HUDEP-2 (cell line): ENCODE data around the gene PCDHGB2.
A peak's percentile ranks its signal among the peaks of the same experiment; 100 is the strongest.
"Not testable (repeated sequence)": the region's sequence is repeated elsewhere in the genome, so short reads cannot be mapped to it uniquely, and the experiment has no call there.

ENCODE experiments used
- DNase-seq, 76 experiments: peaks; one replicate each; lab custom pipeline; 2025; ENCODE audit not compliant: unreplicated experiment in 76 of 76; lab: John Stamatoyannopoulos, UW

PCDHGB2 gene

GRCh38 chr5:141383345-141383744 is 23.6 kb downstream of the PCDHGB2 start:
- DNase-seq = no peak

- no peak for DNase-seq
Observed at GRCh38 chr5:141384471-141385267, 24.9 kb downstream of the PCDHGB2 start.

DNA sequence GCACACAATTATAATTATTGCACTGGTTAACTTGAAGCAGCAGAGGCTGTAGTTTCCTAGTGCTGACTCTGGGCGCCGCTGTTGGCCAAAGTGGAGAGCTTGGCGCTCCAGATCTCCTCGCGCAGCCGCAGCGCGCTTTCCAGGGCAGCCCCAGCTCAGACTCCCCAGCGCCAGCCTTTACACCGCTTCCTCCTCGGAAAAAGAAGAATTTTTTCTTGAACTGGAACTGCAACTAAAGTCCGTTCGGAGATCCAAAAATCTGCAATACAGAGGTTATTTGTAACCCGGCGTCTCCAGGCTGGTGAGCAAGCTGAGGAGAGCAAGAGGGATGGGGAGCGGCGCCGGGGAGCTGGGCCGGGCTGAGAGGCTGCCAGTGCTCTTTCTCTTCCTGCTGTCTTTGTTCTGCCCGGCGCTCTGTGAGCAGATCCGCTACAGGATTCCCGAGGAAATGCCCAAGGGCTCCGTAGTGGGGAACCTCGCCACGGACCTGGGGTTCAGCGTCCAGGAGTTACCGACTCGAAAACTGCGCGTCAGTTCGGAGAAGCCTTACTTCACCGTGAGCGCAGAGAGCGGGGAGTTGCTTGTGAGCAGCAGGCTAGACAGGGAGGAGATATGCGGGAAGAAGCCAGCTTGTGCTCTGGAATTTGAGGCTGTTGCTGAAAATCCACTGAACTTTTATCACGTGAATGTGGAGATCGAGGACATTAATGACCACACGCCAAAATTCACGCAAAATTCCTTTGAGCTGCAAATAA is 27.9 kb downstream of the PCDHGB2 start, which contains the start of gene PCDHGB4:
TSS of gene PCDHGB4 (plus strand) at position 142 of the 755 bp plus-strand sequence. CDS start at position 329, 187 bp downstream.
- peak in 2 of 76 experiments; percentile 3 to 15 for DNase-seq

- no peak for DNase-seq
Observed at GRCh38 chr5:141388661-141389060, 28.9 kb downstream of the PCDHGB2 start.

DNA sequence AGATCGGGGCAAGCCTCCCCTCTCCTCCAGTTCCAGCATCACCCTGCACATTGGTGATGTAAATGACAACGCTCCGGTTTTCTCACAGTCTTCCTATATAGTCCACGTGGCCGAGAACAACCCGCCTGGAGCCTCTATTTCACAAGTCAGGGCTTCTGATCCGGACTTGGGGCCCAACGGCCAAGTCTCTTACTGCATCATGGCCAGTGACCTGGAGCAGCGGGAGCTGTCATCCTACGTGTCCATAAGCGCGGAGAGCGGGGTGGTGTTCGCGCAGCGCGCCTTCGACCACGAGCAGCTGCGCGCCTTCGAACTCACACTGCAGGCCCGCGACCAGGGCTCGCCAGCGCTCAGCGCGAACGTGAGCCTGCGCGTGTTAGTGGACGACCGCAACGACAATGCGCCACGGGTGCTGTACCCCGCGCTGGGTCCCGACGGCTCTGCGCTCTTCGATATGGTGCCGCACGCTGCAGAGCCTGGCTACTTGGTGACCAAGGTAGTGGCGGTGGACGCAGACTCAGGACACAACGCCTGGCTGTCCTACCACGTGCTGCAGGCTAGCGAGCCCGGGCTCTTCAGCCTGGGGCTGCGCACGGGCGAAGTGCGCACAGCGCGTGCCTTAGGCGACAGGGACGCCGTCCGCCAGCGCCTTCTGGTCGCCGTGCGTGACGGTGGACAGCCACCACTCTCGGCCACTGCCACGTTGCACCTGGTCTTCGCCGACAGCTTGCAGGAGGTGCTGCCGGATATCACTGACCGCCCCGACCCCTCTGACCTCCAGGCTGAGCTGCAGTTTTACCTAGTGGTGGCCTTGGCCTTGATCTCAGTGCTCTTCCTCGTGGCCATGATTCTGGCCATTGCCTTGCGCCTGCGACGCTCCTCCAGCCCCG is 29.6 kb downstream of the PCDHGB2 start:
- DNase-seq = no peak

- DNase-seq = no peak
Observed at GRCh38 chr5:141392429-141393198, 32.8 kb downstream of the PCDHGB2 start, which contains the start of gene PCDHGA8. TSS of gene PCDHGA8 (plus strand) at chr5:141392633. CDS start at chr5:141392814, 181 bp downstream.

DNA sequence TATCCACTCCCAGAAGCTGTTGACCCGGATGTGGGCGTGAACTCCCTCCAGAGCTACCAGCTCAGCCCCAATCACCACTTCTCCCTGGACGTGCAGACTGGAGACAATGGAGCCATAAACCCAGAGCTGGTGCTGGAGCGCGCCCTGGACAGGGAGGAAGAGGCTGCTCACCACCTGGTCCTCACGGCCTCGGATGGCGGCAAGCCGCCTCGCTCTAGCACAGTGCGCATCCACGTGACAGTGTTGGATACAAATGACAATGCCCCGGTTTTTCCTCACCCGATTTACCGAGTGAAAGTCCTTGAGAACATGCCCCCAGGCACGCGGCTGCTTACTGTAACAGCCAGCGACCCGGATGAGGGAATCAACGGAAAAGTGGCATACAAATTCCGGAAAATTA is 33.5 kb downstream of the PCDHGB2 start:
- no peak for DNase-seq

GRCh38 chr5:141394401-141395187 is 34.8 kb downstream of the PCDHGB2 start:
- DNase-seq = not testable (repeated sequence)

DNA sequence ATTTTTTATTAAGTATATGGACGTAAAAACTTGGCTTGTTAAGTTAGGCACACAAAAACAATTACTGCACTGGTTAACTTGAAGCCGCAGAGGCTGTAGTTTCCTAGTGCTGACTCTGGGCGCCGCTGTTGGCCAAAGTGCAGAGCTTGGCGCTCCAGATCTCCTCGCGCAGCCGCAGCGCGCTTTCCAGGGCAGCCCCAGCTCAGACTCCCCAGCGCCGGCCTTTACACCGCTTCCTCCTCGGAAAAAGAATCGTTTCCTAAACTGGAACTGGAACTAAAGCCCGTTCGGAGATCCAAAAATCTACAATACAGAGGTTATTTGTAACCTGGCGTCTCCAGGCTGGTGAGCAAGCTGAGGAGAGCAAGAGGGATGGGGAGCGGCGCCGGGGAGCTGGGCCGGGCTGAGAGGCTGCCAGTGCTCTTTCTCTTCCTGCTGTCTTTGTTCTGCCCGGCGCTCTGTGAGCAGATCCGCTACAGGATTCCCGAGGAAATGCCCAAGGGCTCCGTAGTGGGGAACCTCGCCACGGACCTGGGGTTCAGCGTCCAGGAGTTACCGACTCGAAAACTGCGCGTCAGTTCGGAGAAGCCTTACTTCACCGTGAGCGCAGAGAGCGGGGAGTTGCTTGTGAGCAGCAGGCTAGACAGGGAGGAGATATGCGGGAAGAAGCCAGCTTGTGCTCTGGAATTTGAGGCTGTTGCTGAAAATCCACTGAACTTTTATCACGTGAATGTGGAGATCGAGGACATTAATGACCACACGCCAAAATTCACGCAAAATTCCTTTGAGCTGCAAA is 38.2 kb downstream of the PCDHGB2 start, which contains the start of gene PCDHGB5:
TSS of gene PCDHGB5 (plus strand) at position 192 of the 796 bp plus-strand sequence. CDS start at position 373, 181 bp downstream.
- peak in 9 of 76 experiments; percentile 2 to 25 (median 11) for DNase-seq

GRCh38 chr5:141398608-141399007 is 38.8 kb downstream of the PCDHGB2 start:
- DNase-seq = no peak

GRCh38 chr5:141399555-141400258 is 39.9 kb downstream of the PCDHGB2 start:
- DNase-seq = no peak

DNA sequence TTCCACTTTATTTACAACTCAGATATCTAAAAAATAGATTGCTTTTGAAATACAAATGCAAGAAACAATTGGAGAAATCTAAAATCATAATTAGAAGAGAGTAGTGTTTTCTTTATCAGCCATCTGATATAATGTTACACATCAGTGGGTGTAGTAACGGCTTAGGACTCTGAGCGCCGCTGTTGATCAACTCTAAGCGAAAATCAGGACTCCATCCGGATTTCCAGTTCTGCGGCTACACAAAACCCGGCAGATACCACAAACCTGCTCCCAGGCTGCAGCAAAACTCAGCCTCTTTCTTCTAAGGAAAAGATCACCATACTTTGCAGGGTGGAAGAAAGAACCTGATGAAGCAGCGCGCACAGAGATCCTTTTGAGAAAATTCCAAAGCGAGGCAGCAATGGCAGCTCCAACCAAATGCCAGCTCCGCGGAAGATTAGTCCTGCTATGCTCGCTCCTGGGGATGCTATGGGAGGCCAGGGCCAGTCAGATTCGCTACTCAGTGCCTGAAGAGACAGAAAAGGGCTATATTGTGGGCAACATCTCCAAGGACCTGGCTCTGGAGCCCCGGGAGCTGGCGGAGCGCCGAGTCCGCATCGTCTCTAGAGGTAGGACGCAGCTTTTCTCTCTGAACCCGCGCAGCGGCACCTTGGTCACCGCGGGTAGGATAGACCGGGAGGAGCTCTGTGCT is 42.9 kb downstream of the PCDHGB2 start, which contains the start of gene PCDHGA9:
TSS of gene PCDHGA9 (plus strand) at position 226 of the 691 bp plus-strand sequence. CDS start at position 401, 175 bp downstream.
- no peak for DNase-seq

GRCh38 chr5:141403387-141403786 is 43.6 kb downstream of the PCDHGB2 start:
- DNase-seq = no peak

DNA sequence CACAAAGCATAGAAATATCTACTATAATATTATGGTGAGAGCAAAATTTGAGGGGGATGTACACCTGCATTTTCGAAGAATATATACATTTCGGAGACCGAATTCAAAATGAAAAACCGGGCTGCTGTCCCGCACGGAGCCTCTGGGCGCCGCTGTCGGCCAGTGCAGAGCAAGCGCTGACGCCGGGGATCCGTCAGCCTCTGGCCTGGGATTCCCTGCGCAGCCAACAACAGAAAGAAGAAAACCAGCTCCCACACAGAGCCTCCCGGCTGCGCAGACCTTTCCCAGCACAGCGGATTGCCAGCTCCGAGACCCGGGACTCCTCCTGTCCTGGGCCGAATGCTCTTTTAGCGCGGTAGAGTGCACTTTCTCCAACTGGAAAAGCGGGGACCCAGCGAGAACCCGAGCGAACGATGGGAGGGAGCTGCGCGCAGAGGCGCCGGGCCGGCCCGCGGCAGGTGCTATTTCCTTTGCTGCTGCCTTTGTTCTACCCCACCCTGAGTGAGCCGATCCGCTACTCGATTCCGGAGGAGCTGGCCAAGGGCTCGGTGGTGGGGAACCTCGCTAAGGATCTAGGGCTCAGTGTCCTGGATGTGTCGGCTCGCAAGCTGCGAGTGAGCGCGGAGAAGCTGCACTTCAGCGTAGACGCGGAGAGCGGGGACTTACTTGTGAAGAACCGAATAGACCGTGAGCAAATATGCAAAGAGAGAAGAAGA is 48.2 kb downstream of the PCDHGB2 start, which contains the start of gene PCDHGB6:
TSS of gene PCDHGB6 (plus strand) at position 232 of the 716 bp plus-strand sequence. CDS start at position 414, 182 bp downstream.
- DNase-seq = peak in 10 of 76 experiments; percentile 3 to 22 (median 14)

- DNase-seq = no peak
Observed at GRCh38 chr5:141409598-141410306, 50.0 kb downstream of the PCDHGB2 start.
